Measurements from ENCODE around the gene ETV2.
A peak's percentile ranks its signal among the peaks of the same experiment; 100 is the strongest.

Gene ETV2

GRCh38 chr19:35623327-35624010, 18.1 kb upstream of the ETV2 start:
- no peaks in the 10 kb centered on the region for H3K9me3 ChIP-seq (ENCODE audit: control insufficient read depth, low read length)
- H3K36me3 ChIP-seq (ENCODE audit: control insufficient read depth, insufficient read depth, low read length), result peaks cover 13% of the 10 kb centered on the region
- no peaks in the 10 kb centered on the region for H3K4me1 ChIP-seq (ENCODE audit: control insufficient read depth, insufficient read depth, low read length, poor library complexity, severe bottlenecking)
- WGBS, 2 experiments (ENCODE audit: insufficient coverage in 2 of 2), result 88 to 90% methylated on average over 5 to 6 of the region's 6 CpGs
- no peak overlapping the region for H3K4me3 ChIP-seq (ENCODE audit: extremely low read depth, insufficient read depth, low read length, poor library complexity, severe bottlenecking)
- no peak overlapping the region for H3K27ac ChIP-seq (ENCODE audit: low read depth, low read length, severe bottlenecking)

GRCh38 chr19:35628264-35628564, 13.3 kb upstream of the ETV2 start:
- Histone ChIP-seq H3K4me3 (ENCODE audit: extremely low read depth, insufficient read depth, low read length, poor library complexity, severe bottlenecking) (peak overlapping the region; percentile 100), H3K36me3 (ENCODE audit: control insufficient read depth, insufficient read depth, low read length) (peaks cover 29% of the 10 kb centered on the region), H3K27ac (ENCODE audit: low read depth, low read length, severe bottlenecking) (peak overlapping the region; percentile 93), H3K4me1 (ENCODE audit: control insufficient read depth, insufficient read depth, low read length, poor library complexity, severe bottlenecking) (peaks cover 4% of the 10 kb centered on the region), H3K9me3 (ENCODE audit: control insufficient read depth, low read length) (no peaks in the 10 kb centered on the region)
- WGBS, 2 experiments (ENCODE audit: insufficient coverage in 2 of 2), result 33 to 44% methylated on average over 8 to 9 of the region's 9 CpGs

- Histone ChIP-seq H3K4me1 (ENCODE audit: control insufficient read depth, insufficient read depth, low read length, poor library complexity, severe bottlenecking) (peaks cover 4% of the 10 kb centered on the region), H3K27ac (ENCODE audit: low read depth, low read length, severe bottlenecking) (peak within 1 kb of the TSS; percentile 93), H3K9me3 (ENCODE audit: control insufficient read depth, low read length) (no peaks in the 10 kb centered on the region), H3K36me3 (ENCODE audit: control insufficient read depth, insufficient read depth, low read length) (peaks cover 34% of the 10 kb centered on the region), H3K4me3 (ENCODE audit: extremely low read depth, insufficient read depth, low read length, poor library complexity, severe bottlenecking) (peak within 1 kb of the TSS; percentile 100)
- WGBS, 2 experiments (ENCODE audit: insufficient coverage in 2 of 2), result 0 to 1% methylated on average over 46 to 56 of the region's 56 CpGs
Observed at GRCh38 chr19:35628565-35629331, 12.8 kb upstream of the ETV2 start, which contains the start of gene RBM42. Gene RBM42, plus strand, starts transcription at chr19:35629036. Its CDS starts 118 bp downstream, at chr19:35629154.

- Histone ChIP-seq H3K4me3 (ENCODE audit: extremely low read depth, insufficient read depth, low read length, poor library complexity, severe bottlenecking) (peak overlapping the region; percentile 100), H3K4me1 (ENCODE audit: control insufficient read depth, insufficient read depth, low read length, poor library complexity, severe bottlenecking) (peaks cover 4% of the 10 kb centered on the region), H3K27ac (ENCODE audit: low read depth, low read length, severe bottlenecking) (peak overlapping the region; percentile 45), H3K36me3 (ENCODE audit: control insufficient read depth, insufficient read depth, low read length) (peaks cover 39% of the 10 kb centered on the region), H3K9me3 (ENCODE audit: control insufficient read depth, low read length) (no peaks in the 10 kb centered on the region)
- WGBS, 2 experiments (ENCODE audit: insufficient coverage in 2 of 2), result 9 to 15% methylated on average over 14 of the region's 15 CpGs
Observed at GRCh38 chr19:35629332-35629633, 12.3 kb upstream of the ETV2 start.

GRCh38 chr19:35633727-35634440, 7.7 kb upstream of the ETV2 start:
- no peaks in the 10 kb centered on the region for H3K9me3 ChIP-seq (ENCODE audit: control insufficient read depth, low read length)
- no peak overlapping the region for H3K4me3 ChIP-seq (ENCODE audit: extremely low read depth, insufficient read depth, low read length, poor library complexity, severe bottlenecking)
- 96 to 98% methylated on average over 11 to 23 of the region's 29 CpGs for WGBS, 2 experiments (ENCODE audit: insufficient coverage in 2 of 2)
- H3K36me3 ChIP-seq (ENCODE audit: control insufficient read depth, insufficient read depth, low read length), result peaks cover 81% of the 10 kb centered on the region
- H3K27ac ChIP-seq (ENCODE audit: low read depth, low read length, severe bottlenecking), result no peak overlapping the region
- peaks cover 5% of the 10 kb centered on the region for H3K4me1 ChIP-seq (ENCODE audit: control insufficient read depth, insufficient read depth, low read length, poor library complexity, severe bottlenecking)

DNA sequence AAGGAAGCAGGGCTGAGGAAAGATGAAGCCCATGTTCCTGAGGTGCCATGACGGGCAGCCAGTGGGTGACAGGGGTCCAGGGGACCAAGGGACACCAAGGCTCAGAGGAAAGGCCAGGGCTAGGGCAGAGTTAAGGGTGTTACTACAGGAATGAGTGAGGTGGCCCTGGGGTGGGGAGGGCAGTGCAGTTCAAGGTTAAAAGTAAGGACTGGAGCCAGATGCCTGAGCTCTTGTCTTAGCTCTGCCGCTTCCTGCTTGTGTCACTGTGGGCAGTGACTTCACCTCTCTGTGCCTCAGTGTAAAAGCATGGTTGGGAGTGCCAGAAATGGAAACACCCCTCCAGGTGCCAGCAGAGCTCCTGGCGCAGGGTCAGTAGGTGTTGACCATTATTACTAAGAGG, 4.9 kb upstream of the ETV2 start:
- no peak overlapping the region for H3K4me3 ChIP-seq (ENCODE audit: extremely low read depth, insufficient read depth, low read length, poor library complexity, severe bottlenecking)
- WGBS, 2 experiments (ENCODE audit: insufficient coverage in 2 of 2), result 94 to 100% methylated on average over 3 of the region's 3 CpGs
- peaks cover 67% of the 10 kb centered on the region for H3K36me3 ChIP-seq (ENCODE audit: control insufficient read depth, insufficient read depth, low read length)
- H3K27ac ChIP-seq (ENCODE audit: low read depth, low read length, severe bottlenecking), result no peak overlapping the region
- peaks cover 4% of the 10 kb centered on the region for H3K4me1 ChIP-seq (ENCODE audit: control insufficient read depth, insufficient read depth, low read length, poor library complexity, severe bottlenecking)
- no peaks in the 10 kb centered on the region for H3K9me3 ChIP-seq (ENCODE audit: control insufficient read depth, low read length)

DNA sequence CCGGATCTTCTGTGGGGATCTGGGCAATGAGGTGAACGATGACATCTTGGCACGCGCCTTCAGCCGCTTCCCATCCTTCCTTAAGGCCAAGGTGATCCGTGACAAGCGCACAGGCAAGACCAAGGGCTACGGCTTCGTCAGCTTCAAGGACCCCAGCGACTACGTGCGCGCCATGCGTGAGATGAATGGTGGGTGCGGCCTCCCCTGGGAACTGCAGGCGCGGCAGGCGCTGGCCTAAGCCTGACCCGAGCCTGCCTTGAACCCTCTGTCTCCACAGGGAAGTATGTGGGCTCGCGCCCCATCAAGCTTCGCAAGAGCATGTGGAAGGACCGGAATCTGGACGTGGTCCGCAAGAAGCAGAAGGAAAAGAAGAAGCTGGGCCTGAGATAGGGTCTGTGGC, 4.4 kb upstream of the ETV2 start:
- 97 to 98% methylated on average over 25 of the region's 25 CpGs for WGBS, 2 experiments (ENCODE audit: insufficient coverage in 2 of 2)
- H3K36me3 ChIP-seq (ENCODE audit: control insufficient read depth, insufficient read depth, low read length), result peaks cover 62% of the 10 kb centered on the region
- H3K9me3 ChIP-seq (ENCODE audit: control insufficient read depth, low read length), result no peaks in the 10 kb centered on the region
- H3K27ac ChIP-seq (ENCODE audit: low read depth, low read length, severe bottlenecking), result no peak overlapping the region
- H3K4me3 ChIP-seq (ENCODE audit: extremely low read depth, insufficient read depth, low read length, poor library complexity, severe bottlenecking), result no peak overlapping the region
- peaks cover 9% of the 10 kb centered on the region for H3K4me1 ChIP-seq (ENCODE audit: control insufficient read depth, insufficient read depth, low read length, poor library complexity, severe bottlenecking)

GRCh38 chr19:35639321-35639639, 2.3 kb upstream of the ETV2 start:
- Histone ChIP-seq H3K27ac (ENCODE audit: low read depth, low read length, severe bottlenecking) (peak overlapping the region; percentile 50), H3K36me3 (ENCODE audit: control insufficient read depth, insufficient read depth, low read length) (peaks cover 42% of the 10 kb centered on the region), H3K4me3 (ENCODE audit: extremely low read depth, insufficient read depth, low read length, poor library complexity, severe bottlenecking) (no peak overlapping the region), H3K4me1 (ENCODE audit: control insufficient read depth, insufficient read depth, low read length, poor library complexity, severe bottlenecking) (peaks cover 16% of the 10 kb centered on the region), H3K9me3 (ENCODE audit: control insufficient read depth, low read length) (no peaks in the 10 kb centered on the region)
- 76 to 78% methylated on average over 6 of the region's 6 CpGs for WGBS, 2 experiments (ENCODE audit: insufficient coverage in 2 of 2)

DNA sequence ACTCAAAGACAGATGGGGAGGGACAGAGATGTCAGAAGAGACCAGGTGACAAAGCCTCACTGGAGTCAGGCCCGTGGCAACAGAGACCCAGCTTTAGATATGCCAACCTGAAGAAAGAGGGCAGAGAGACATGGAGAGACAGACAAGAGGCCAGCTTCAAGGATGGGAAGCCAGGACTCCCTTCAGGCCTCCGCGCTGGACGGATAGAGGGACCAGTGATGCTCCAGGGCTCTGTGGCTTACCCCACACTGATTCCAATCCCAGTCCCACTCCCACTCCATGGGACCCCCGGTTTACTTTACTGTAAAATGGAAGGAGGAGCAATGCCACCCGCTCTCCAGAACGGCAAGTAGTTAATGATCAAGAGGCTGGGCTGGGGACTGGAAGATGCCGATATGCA, 1.7 kb upstream of the ETV2 start:
- 82 to 97% methylated on average over 2 to 4 of the region's 8 CpGs for WGBS, 2 experiments (ENCODE audit: insufficient coverage in 2 of 2)
- Histone ChIP-seq H3K4me1 (ENCODE audit: control insufficient read depth, insufficient read depth, low read length, poor library complexity, severe bottlenecking) (peaks cover 16% of the 10 kb centered on the region), H3K4me3 (ENCODE audit: extremely low read depth, insufficient read depth, low read length, poor library complexity, severe bottlenecking) (no peak overlapping the region), H3K9me3 (ENCODE audit: control insufficient read depth, low read length) (no peaks in the 10 kb centered on the region), H3K27ac (ENCODE audit: low read depth, low read length, severe bottlenecking) (peak overlapping the region; percentile 50), H3K36me3 (ENCODE audit: control insufficient read depth, insufficient read depth, low read length) (peaks cover 37% of the 10 kb centered on the region)

DNA sequence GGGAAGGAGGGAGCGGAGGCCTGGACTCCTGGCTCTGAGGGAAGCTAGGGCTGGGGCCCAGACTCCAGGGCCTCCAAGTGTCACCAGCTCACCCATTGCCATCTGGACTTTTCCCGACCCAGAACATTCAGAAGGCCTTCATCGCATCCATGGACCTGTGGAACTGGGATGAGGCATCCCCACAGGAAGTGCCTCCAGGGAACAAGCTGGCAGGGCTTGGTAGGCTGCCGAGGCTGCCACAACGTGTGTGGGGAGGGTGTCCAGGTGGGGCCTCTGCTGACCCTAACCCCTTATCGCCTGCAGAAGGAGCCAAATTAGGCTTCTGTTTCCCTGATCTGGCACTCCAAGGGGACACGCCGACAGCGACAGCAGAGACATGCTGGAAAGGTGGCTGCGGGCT, 767 bp downstream of the ETV2 start:
- H3K4me1 ChIP-seq (ENCODE audit: control insufficient read depth, insufficient read depth, low read length, poor library complexity, severe bottlenecking), result peaks cover 19% of the 10 kb centered on the region
- H3K9me3 ChIP-seq (ENCODE audit: control insufficient read depth, low read length), result no peaks in the 10 kb centered on the region
- H3K4me3 ChIP-seq (ENCODE audit: extremely low read depth, insufficient read depth, low read length, poor library complexity, severe bottlenecking), result peak overlapping the region; percentile 48
- H3K27ac ChIP-seq (ENCODE audit: low read depth, low read length, severe bottlenecking), result peak overlapping the region; percentile 88
- WGBS, 2 experiments (ENCODE audit: insufficient coverage in 2 of 2), result 82 to 88% methylated on average over 7 to 8 of the region's 10 CpGs
- peaks cover 13% of the 10 kb centered on the region for H3K36me3 ChIP-seq (ENCODE audit: control insufficient read depth, insufficient read depth, low read length)
